Ishikawa (cell line): ENCODE measurements around the gene CCND3.

Experiments
- CEBPB ChIP-seq: IDR thresholded peaks from 2 replicates; pipeline ENCODE4 v1.6.1; 2012
- EGR1 ChIP-seq: IDR thresholded peaks from 2 replicates; pipeline ENCODE4 v1.6.1; 2012
- EP300 ChIP-seq: IDR thresholded peaks from 2 replicates; pipeline ENCODE4 v1.6.1; 2012; ENCODE audit warnings: borderline replicate concordance
- FOXM1 ChIP-seq: IDR thresholded peaks from 2 replicates; pipeline ENCODE4 v1.6.1; 2012; ENCODE audit warnings: low read depth, borderline replicate concordance
- NFIC ChIP-seq: IDR thresholded peaks from 2 replicates; pipeline ENCODE4 v1.6.1; 2012
- RAD21 ChIP-seq: IDR thresholded peaks from 2 replicates; pipeline ENCODE4 v1.6.1; 2012; ENCODE audit warnings: low read depth
- TF ChIP-seq, protein P1 (sequence below): IDR thresholded peaks from 2 replicates; pipeline ENCODE4 v1.6.1; 2012

DNA sequence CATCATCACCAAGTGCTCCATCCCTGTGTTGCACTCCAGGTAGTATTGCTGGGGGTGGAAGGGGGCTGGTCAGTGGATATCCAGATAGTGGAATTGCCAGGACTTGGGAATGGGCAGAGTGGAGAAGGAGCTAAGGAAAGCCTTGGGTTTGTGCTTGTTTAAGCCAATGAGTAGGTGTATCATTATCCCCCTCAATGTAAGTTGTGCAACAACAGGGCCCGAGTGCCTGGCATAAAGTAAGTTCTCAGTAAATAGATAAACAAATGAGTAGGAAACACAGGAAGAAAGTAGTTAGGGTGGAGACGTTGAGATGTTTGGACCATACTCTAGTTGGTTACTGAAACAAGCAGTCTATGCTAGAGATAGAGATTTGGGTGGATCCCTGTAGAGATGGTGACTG is 9.8 kb downstream of the CCND3 start:
- TF ChIP-seq EGR1 (no peak), RAD21 (no peak), CEBPB (no peak), EP300 (no peak), NFIC (no peak), FOXM1 (no peak)
- TF ChIP-seq, protein P1, sequence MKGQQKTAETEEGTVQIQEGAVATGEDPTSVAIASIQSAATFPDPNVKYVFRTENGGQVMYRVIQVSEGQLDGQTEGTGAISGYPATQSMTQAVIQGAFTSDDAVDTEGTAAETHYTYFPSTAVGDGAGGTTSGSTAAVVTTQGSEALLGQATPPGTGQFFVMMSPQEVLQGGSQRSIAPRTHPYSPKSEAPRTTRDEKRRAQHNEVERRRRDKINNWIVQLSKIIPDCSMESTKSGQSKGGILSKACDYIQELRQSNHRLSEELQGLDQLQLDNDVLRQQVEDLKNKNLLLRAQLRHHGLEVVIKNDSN: no peak
